GM18526 (cell line): ENCODE results near the gene KLF17.

Source experiments
- POLR2A ChIP-seq: IDR thresholded peaks from 3 replicates; pipeline ENCODE4 v1.6.1; 2011; ENCODE audit not compliant: insufficient read length; ENCODE audit errors: extremely low read depth

Gene KLF17

GRCh38 chr1:44100183-44100868, 18.3 kb upstream of the KLF17 start:
- TF ChIP-seq POLR2A, result no peak

GRCh38 chr1:44101328-44101727, 17.3 kb upstream of the KLF17 start:
- TF ChIP-seq POLR2A, result no peak

- no peak for TF ChIP-seq POLR2A
These were observed 15.1 kb upstream of the KLF17 start for GRCh38 chr1:44103270-44104131.

- TF ChIP-seq POLR2A, result no peak
These were observed 12.8 kb upstream of the KLF17 start for GRCh38 chr1:44105810-44106209.

GRCh38 chr1:44108241-44108640, 10.4 kb upstream of the KLF17 start:
- TF ChIP-seq POLR2A, result no peak

GRCh38 chr1:44108971-44109370, 9.7 kb upstream of the KLF17 start:
- TF ChIP-seq POLR2A, result no peak

- TF ChIP-seq POLR2A, result no peak
These were observed 7.7 kb upstream of the KLF17 start for GRCh38 chr1:44110916-44111315.

GRCh38 chr1:44111861-44112260, 6.8 kb upstream of the KLF17 start:
- no peak for TF ChIP-seq POLR2A

- TF ChIP-seq POLR2A, result no peak
These were observed 6.1 kb upstream of the KLF17 start for GRCh38 chr1:44112486-44112885.

- TF ChIP-seq POLR2A, result no peak
These were observed 5.5 kb upstream of the KLF17 start for GRCh38 chr1:44113095-44113609.

- no peak for TF ChIP-seq POLR2A
These were observed 4.5 kb upstream of the KLF17 start for GRCh38 chr1:44114098-44114497.

- no peak for TF ChIP-seq POLR2A
These were observed 904 bp downstream of the KLF17 start for GRCh38 chr1:44119525-44119924.

GRCh38 chr1:44120398-44120949, 1.9 kb downstream of the KLF17 start:
- no peak for TF ChIP-seq POLR2A

- no peak for TF ChIP-seq POLR2A
These were observed 11.2 kb downstream of the KLF17 start for GRCh38 chr1:44129616-44130500.

- no peak for TF ChIP-seq POLR2A
These were observed 12.8 kb downstream of the KLF17 start for GRCh38 chr1:44131411-44131810.
